Peyer's patch (tissue), 4 donors: ENCODE results near the gene ZNF385D.

Experiments used
- POLR2A ChIP-seq, 2 donors: fragments of 450-650 bp; IDR thresholded peaks; one replicate each; pipeline ENCODE4 v1.5.1; 2017; ENCODE audit warnings: antibody characterized with exemption in 2 of 2, mild to moderate bottlenecking in 2 of 2, moderate library complexity in 2 of 2
- TF ChIP-seq, protein P1 (sequence below), 6 experiments: fragments of 450-650 bp in 4 of 6; fragments of 200-600 bp in 2 of 6; sonication (generic) in 1 of 6; IDR thresholded peaks; one replicate each; pipeline ENCODE4 v1.5.1; 2017 to 2019; ENCODE audit warnings: antibody characterized with exemption in 6 of 6, mild to moderate bottlenecking in 3 of 6, moderate library complexity in 1 of 6

DNA sequence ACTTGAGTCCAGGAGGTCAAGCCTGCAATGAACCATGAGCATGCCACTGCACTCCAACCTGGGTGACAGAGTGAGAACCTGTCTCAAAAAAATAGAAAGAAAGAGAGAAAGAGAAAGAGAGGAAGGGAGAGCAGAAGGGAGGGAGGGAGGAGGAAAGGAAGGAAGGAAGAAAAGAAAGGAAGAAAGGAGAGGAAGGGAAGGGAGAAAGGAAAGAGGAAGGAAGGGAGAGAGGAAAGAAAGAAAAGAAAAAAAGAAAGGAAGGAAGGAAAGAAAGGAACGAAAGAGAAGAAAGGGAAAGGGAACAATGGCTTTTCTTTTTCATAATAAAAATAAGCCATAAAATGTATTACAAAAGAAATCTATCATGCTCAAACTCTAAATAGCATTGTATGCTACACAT, 116.9 kb downstream of the ZNF385D start:
- TF ChIP-seq, protein P1, sequence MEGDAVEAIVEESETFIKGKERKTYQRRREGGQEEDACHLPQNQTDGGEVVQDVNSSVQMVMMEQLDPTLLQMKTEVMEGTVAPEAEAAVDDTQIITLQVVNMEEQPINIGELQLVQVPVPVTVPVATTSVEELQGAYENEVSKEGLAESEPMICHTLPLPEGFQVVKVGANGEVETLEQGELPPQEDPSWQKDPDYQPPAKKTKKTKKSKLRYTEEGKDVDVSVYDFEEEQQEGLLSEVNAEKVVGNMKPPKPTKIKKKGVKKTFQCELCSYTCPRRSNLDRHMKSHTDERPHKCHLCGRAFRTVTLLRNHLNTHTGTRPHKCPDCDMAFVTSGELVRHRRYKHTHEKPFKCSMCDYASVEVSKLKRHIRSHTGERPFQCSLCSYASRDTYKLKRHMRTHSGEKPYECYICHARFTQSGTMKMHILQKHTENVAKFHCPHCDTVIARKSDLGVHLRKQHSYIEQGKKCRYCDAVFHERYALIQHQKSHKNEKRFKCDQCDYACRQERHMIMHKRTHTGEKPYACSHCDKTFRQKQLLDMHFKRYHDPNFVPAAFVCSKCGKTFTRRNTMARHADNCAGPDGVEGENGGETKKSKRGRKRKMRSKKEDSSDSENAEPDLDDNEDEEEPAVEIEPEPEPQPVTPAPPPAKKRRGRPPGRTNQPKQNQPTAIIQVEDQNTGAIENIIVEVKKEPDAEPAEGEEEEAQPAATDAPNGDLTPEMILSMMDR (IDR thresholded peaks at IDR 0.05) = no peak
- TF ChIP-seq POLR2A (IDR thresholded peaks at IDR 0.05) = no peak
